NK-92 treated with Interleukin-12 subunit alpha and Interleukin-12 subunit beta, amount 100 ng/mL, for 24 hours (cell line): ENCODE measurements around the gene SZT2.

Source experiments
- DNase-seq: peaks from one replicate; lab custom pipeline; 2025; lab: John Stamatoyannopoulos, UW

The SZT2 gene

DNA sequence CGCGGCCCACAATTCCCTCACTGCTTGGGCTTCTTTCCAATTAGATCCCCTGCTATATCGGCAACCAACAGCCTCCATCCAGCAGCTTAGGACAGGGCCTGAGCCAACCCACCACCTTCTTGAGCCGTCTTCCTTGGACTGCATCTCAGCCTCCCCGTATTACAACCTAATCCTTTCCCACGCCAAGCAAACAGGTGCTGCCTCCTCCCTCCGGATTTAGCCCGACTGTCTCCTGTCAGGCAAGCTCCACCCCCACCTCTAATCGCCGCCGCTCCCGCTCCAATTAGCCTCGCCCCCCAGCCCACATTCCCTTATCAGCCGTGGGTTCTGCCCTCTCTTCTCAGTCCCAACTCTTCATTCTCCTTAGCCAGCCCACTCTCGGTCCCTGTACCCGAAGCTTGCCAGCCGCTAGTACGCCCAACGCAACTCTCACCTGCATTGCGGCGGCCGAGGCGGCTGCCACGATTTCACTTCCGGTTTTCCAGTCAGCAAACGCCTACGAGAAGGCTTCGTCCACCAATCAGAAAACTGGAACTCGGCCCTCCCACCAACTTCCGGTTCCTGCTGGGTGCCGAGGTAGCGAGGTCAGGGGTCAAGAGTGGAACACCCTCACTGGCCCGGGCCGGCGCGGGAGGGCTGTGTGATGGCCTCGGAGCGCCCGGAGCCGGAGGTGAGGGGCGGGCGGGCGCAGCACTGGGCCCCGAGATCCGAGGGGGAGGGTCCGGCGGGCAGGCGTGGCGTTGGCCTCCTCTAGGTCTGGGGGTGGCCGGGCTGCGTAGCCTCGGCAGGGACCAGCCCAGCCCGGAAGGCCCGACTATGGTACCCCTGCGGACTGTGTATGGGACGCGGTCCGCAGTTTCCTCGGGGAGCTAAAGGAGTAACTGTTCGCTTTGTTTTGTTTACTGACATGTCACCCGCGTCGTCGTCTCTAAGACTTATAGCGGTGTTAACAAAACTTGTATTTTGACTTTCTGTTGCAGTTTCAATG, at the start of gene SZT2, which contains the start of gene MED8:
TSS of gene SZT2 (plus strand) at position 574 of the 988 bp plus-strand sequence. CDS start at position 644, 70 bp downstream.
TSS of gene MED8 (minus strand) at position 475 of the 988 bp plus-strand sequence. CDS start at position 439, 36 bp downstream.
- DNase-seq = peak; percentile 87

GRCh38 chr1:43340559-43340958, 49.1 kb upstream of the SZT2 start:
- DNase-seq = no peak

GRCh38 chr1:43344267-43344850, 45.3 kb upstream of the SZT2 start:
- DNase-seq = no peak

- DNase-seq = no peak
Measured at GRCh38 chr1:43345120-43345519, 44.6 kb upstream of the SZT2 start.

GRCh38 chr1:43346636-43347035, 43.1 kb upstream of the SZT2 start:
- no peak for DNase-seq

- DNase-seq = no peak
Measured at GRCh38 chr1:43348343-43348808, 41.3 kb upstream of the SZT2 start.

DNA sequence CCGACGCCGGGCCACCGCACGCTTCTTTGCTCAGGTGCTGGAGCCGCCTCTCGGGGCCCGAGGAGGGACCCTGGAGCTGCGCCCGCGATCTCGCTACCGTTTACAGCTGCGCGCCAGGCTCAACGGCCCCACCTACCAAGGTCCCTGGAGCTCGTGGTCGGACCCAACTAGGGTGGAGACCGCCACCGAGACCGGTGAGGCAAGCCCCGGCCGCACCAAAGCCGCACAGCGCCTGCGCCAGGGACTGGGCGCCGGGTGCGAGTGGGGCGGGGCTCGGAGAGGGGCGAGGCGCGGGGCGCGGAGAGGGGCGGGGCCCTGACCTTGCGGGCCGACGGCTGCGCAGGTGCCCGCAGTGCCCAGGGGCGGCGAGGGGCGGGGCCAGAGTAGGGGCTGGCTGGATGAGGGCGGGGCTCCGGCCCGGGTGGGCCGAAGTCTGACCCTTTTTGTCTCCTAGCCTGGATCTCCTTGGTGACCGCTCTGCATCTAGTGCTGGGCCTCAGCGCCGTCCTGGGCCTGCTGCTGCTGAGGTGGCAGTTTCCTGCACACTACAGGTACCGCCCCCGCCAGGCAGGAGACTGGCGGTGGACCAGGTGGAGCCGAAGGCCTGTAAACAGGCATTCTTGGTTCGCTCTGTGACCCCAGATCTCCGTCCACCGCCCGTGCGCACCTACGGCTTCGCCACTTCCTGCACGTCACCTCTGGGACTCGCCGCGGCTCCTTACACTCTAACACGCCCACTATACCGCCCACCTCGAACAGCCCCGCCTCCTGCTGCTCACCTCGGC, 40.7 kb upstream of the SZT2 start:
- no peak for DNase-seq

- no peak for DNase-seq
Measured at GRCh38 chr1:43349594-43350306, 39.9 kb upstream of the SZT2 start.

GRCh38 chr1:43350976-43351375, 38.7 kb upstream of the SZT2 start:
- DNase-seq = no peak

DNA sequence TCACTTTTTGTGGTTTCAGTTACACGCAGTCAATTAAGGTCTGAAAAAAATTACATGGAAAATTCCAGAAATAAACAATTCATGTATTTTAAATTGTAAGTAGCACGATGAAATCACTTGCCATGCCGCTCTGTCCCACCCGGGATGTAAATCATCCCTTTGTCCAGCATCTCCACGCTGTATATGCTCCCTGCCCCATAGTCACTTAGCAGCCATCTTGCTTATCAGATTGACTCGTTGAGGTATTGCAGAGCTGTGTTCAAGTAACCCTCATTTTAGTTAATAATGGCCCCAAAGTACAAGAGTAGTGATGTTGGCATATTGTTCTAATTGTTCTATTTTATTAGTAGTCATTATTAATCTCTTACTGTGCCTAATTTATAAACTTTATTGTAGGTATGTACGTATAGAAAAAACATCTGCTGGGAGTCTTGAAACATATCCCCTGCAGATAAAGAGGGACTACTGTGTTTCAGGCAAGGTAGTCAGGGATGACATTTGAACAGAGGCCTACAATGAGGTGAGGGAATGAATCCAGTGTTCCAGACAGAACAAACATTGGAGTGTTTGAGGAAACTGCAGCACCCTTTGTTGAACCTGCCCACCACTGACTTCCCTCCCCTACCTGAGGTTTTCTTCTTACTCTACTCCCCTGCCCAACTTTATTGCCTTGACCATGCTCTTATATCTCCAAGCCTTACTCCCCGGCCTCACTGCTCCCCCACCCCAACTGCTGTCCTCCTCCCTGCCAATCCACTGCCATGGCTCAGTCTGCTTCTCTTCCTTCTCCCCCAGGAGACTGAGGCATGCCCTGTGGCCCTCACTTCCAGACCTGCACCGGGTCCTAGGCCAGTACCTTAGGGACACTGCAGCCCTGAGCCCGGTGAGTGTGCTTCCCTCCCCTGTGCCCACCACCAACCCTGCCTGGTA, 38.0 kb upstream of the SZT2 start:
- no peak for DNase-seq

DNA sequence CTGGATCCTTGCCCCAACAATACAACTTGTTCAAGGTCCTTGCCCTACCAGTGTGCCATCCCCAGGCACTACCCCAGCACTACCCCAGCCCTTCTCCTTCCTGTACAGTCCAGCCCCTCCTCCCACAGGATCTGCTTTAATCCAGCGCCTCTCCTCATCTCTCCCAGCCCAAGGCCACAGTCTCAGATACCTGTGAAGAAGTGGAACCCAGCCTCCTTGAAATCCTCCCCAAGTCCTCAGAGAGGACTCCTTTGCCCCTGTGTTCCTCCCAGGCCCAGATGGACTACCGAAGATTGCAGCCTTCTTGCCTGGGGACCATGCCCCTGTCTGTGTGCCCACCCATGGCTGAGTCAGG, 37.4 kb upstream of the SZT2 start:
- no peak for DNase-seq

GRCh38 chr1:43352881-43353280, 36.8 kb upstream of the SZT2 start:
- no peak for DNase-seq

- no peak for DNase-seq
Measured at GRCh38 chr1:43354471-43354870, 35.2 kb upstream of the SZT2 start.

GRCh38 chr1:43354936-43355335, 34.8 kb upstream of the SZT2 start:
- DNase-seq = no peak

DNA sequence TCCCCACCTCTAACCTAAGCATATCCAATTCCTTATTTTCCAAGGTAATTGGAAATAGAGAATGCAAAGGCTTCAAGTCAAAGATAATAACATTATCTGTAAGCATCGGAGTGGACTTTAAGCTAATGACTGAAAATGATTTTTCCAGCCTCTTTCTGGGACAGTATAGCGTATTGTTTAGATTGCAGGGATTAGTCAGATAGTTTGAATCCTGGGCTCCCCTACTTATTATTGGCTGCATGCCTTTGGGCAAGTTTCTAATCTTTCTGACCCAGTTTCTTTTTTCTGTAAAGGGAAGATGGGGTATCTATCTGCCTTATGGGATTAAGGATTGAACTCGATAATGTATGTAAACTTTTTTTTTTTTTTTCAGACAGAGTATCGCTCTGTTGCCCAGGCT, 32.4 kb upstream of the SZT2 start:
- no peak for DNase-seq

- DNase-seq = no peak
Measured at GRCh38 chr1:43358121-43358745, 31.5 kb upstream of the SZT2 start.

GRCh38 chr1:43358746-43359693, 30.7 kb upstream of the SZT2 start, which contains the start of gene CDC20:
Gene CDC20, plus strand, starts transcription at chr1:43358981. Its CDS starts 235 bp downstream, at chr1:43359216.
- DNase-seq = peak; percentile 97

DNA sequence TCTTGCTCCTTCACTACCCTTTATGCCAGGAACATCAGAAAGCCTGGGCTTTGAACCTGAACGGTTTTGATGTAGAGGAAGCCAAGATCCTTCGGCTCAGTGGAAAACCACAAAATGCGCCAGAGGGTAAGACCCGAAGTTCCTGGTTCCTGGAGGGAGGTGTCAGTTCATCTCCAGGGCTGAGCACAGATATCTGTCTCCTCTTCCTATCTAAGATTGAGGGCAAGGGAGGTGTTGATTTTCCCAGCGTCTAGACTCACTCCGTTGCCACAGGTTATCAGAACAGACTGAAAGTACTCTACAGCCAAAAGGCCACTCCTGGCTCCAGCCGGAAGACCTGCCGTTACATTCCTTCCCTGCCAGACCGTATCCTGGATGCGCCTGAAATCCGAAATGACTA, 30.0 kb upstream of the SZT2 start:
- no peak for DNase-seq

DNA sequence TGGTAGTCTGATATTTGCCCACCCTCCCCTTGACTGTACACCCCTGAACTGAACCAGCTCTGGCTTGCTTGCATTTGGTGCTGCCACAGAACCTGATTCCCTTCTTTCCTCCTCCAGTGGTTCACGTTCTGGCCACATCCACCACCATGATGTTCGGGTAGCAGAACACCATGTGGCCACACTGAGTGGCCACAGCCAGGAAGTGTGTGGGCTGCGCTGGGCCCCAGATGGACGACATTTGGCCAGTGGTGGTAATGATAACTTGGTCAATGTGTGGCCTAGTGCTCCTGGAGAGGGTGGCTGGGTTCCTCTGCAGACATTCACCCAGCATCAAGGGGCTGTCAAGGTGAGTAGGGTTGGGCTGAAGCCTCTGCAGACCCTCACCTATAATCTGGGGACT, 29.1 kb upstream of the SZT2 start:
- DNase-seq = no peak
